ACC112 (cell line): ENCODE data around the gene LSM5.
"Not testable (repeated sequence)": the region's sequence is repeated elsewhere in the genome, so short reads cannot be mapped to it uniquely, and the experiment has no call there.

ENCODE experiments used
- H2AFZ ChIP-seq: fragments of 200-600 bp; sonication (generic); one replicate; pipeline ENCODE4 v1.6.0; 2017; ENCODE audit warnings: antibody characterized with exemption, low read length; ENCODE audit not compliant: unreplicated experiment
- H3K27ac ChIP-seq: fragments of 200-600 bp; sonication (generic); 2 replicates; pipeline ENCODE4 v1.5.1; 2014; ENCODE audit warnings: low read depth, mild to moderate bottlenecking, antibody characterized with exemption, low read length, moderate library complexity
- H3K27me3 ChIP-seq: fragments of 200-600 bp; sonication (generic); 2 replicates; pipeline ENCODE4 v1.6.1; 2014; ENCODE audit warnings: mild to moderate bottlenecking, antibody characterized with exemption, low read length, moderate library complexity, mixed read lengths; ENCODE audit not compliant: insufficient read depth
- H3K36me3 ChIP-seq: fragments of 200-600 bp; sonication (generic); 2 replicates; pipeline ENCODE4 v1.6.1; 2016; ENCODE audit warnings: mild to moderate bottlenecking, antibody characterized with exemption, low read length, moderate library complexity, mixed read lengths; ENCODE audit not compliant: insufficient read depth
- H3K4me1 ChIP-seq: fragments of 200-600 bp; sonication (generic); one replicate; pipeline ENCODE4 v1.6.1; 2016; ENCODE audit warnings: low read length, mixed read lengths; ENCODE audit not compliant: insufficient read depth, unreplicated experiment, control insufficient read depth
- H3K4me3 ChIP-seq: fragments of 200-600 bp; sonication (generic); 2 replicates; pipeline ENCODE4 v1.5.1; 2014; ENCODE audit warnings: mild to moderate bottlenecking, low read depth, low read length
- H3K79me2 ChIP-seq: fragments of 200-600 bp; sonication (generic); one replicate; pipeline ENCODE4 v1.6.0; 2016; ENCODE audit warnings: low read length; ENCODE audit not compliant: control insufficient read depth, unreplicated experiment, insufficient read depth

The LSM5 gene

GRCh38 chr7:32481921-32482320 lies 8.3 kb downstream of the LSM5 start:
- Histone ChIP-seq H3K4me1 (peaks cover 6% of the 10 kb centered on the region), H3K36me3 (peaks cover 4% of the 10 kb centered on the region; the same call in 1 of the 2 replicates), H3K27me3 (no peaks in the 10 kb centered on the region), H3K27ac (no peak overlapping the region), H2AFZ (no peak overlapping the region), H3K4me3 (no peak overlapping the region), H3K79me2 (no peaks in the 10 kb centered on the region)

GRCh38 chr7:32481176-32481575 lies 9.0 kb downstream of the LSM5 start:
- H3K79me2 ChIP-seq: no peaks in the 10 kb centered on the region
- no peaks in the 10 kb centered on the region; the same call in 1 of the 2 replicates for H3K36me3 ChIP-seq
- H3K4me1 ChIP-seq: peaks cover 6% of the 10 kb centered on the region
- no peaks in the 10 kb centered on the region for H3K27me3 ChIP-seq
- no peak overlapping the region for H3K4me3 ChIP-seq
- H3K27ac ChIP-seq: no peak overlapping the region
- no peak overlapping the region for H2AFZ ChIP-seq

GRCh38 chr7:32479574-32480200 lies 10.5 kb downstream of the LSM5 start:
- Histone ChIP-seq H3K79me2 (no peaks in the 10 kb centered on the region), H3K4me3 (no peak overlapping the region), H3K4me1 (peaks cover 6% of the 10 kb centered on the region)

GRCh38 chr7:32477649-32477980 lies 12.6 kb downstream of the LSM5 start:
- Histone ChIP-seq H3K4me1 (peaks cover 6% of the 10 kb centered on the region), H3K27ac (no peak overlapping the region)

More at GRCh38 chr7:32479574-32480200, 10.5 kb downstream of the LSM5 start:
- no peaks in the 10 kb centered on the region for H3K36me3 ChIP-seq
- H3K27ac ChIP-seq: no peak overlapping the region
- H2AFZ ChIP-seq: no peak overlapping the region
- H3K27me3 ChIP-seq: no peaks in the 10 kb centered on the region; the same call in 1 of the 2 replicates

GRCh38 chr7:32476816-32477648 lies 13.1 kb downstream of the LSM5 start:
- Histone ChIP-seq H3K4me1 (peaks cover 6% of the 10 kb centered on the region), H3K27me3 (no peaks in the 10 kb centered on the region; the same call in 1 of the 2 replicates), H3K27ac (no peak overlapping the region), H3K36me3 (no peaks in the 10 kb centered on the region), H3K79me2 (no peaks in the 10 kb centered on the region), H3K4me3 (no peak overlapping the region), H2AFZ (no peak overlapping the region)

More at GRCh38 chr7:32477649-32477980, 12.6 kb downstream of the LSM5 start:
- no peaks in the 10 kb centered on the region; the same call in 1 of the 2 replicates for H3K27me3 ChIP-seq
- no peak overlapping the region for H2AFZ ChIP-seq
- H3K4me3 ChIP-seq: no peak overlapping the region
- H3K79me2 ChIP-seq: no peaks in the 10 kb centered on the region
- no peaks in the 10 kb centered on the region for H3K36me3 ChIP-seq

- Histone ChIP-seq H3K4me3 (no peak overlapping the region), H3K36me3 (no peaks in the 10 kb centered on the region)
Measured at GRCh38 chr7:32474008-32474407, 16.2 kb downstream of the LSM5 start.

GRCh38 chr7:32472015-32472414 lies 18.2 kb downstream of the LSM5 start:
- Histone ChIP-seq H3K4me1 (no peaks in the 10 kb centered on the region), H3K27ac (no peak overlapping the region), H3K4me3 (no peak overlapping the region), H3K36me3 (no peaks in the 10 kb centered on the region), H3K27me3 (no peaks in the 10 kb centered on the region; the same call in 1 of the 2 replicates), H2AFZ (no peak overlapping the region), H3K79me2 (no peaks in the 10 kb centered on the region)

More at GRCh38 chr7:32474008-32474407, 16.2 kb downstream of the LSM5 start:
- Histone ChIP-seq H3K27ac (no peak overlapping the region), H3K79me2 (no peaks in the 10 kb centered on the region), H3K27me3 (no peaks in the 10 kb centered on the region; the same call in 1 of the 2 replicates), H3K4me1 (peaks cover 6% of the 10 kb centered on the region), H2AFZ (no peak overlapping the region)

GRCh38 chr7:32470871-32471270 lies 19.3 kb downstream of the LSM5 start:
- Histone ChIP-seq H3K27ac (no peak overlapping the region), H2AFZ (no peak overlapping the region), H3K27me3 (no peaks in the 10 kb centered on the region; the same call in 1 of the 2 replicates), H3K4me3 (no peak overlapping the region), H3K4me1 (no peaks in the 10 kb centered on the region), H3K79me2 (no peaks in the 10 kb centered on the region), H3K36me3 (no peaks in the 10 kb centered on the region)

- not testable (repeated sequence) for H3K4me1 ChIP-seq, H3K36me3 ChIP-seq, H3K27me3 ChIP-seq, H3K79me2 ChIP-seq, H3K27ac ChIP-seq, H3K4me3 ChIP-seq, H2AFZ ChIP-seq
Measured at GRCh38 chr7:32470004-32470403, 20.2 kb downstream of the LSM5 start.

GRCh38 chr7:32464641-32465416 lies 25.4 kb downstream of the LSM5 start:
- H3K4me3 ChIP-seq, H3K27ac ChIP-seq, H3K4me1 ChIP-seq, H2AFZ ChIP-seq, H3K36me3 ChIP-seq, H3K79me2 ChIP-seq: not testable (repeated sequence)
- H3K27me3 ChIP-seq: peaks cover 20% of the 10 kb centered on the region; the same call in 1 of the 2 replicates
